ENCODE results near the gene PRDX2. TPM values are rescaled to one million over a fixed set of nuclear protein-coding genes. Genes with fewer than 3 reads are reported as not detected.

Gene PRDX2
- total RNA-seq, 1 experiment from 2014 or later = 746 TPM

DNA sequence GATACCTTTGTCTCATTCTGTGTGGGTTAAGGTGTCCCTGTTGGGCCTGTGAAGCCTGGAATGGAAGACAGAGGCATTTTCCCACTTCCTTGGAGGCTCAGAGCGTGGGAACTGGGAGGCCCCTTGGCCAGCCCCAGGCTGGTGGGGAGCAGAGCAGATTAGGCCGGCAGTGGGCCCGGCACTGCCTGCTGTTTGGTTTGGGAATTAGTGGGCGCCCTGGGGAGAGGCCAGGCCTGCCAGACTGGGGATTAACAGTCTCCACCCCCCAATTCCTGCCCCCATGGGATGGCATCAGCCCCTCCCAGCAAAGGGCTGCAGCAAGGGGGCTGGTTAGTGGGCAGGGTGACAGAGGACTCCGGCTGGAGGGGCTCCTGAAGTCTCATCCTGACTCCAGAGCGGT, 53.1 kb downstream of the PRDX2 start:
- H2AFZ ChIP-seq (ENCODE audit: low read length) = no peak overlapping the region
- no peaks in the 10 kb centered on the region for H3F3A ChIP-seq (ENCODE audit: low read length, unreplicated experiment)
- no peaks in the 10 kb centered on the region for H3K9me3 ChIP-seq (ENCODE audit: low read length)
- peaks cover 11% of the 10 kb centered on the region for H3K27me3 ChIP-seq (ENCODE audit: low read length)
- intact Hi-C loops (cut with micrococcal nuclease) = no loop called here
- no peak overlapping the region for H3K27ac ChIP-seq (ENCODE audit: low read length)
- BruUV-seq (replicated peaks) = no TSS peak
- POLR2A ChIA-PET (ENCODE audit: unreplicated experiment) = no interaction called here
- no peak for ATAC-seq
- no peak overlapping the region for H3K9ac ChIP-seq (ENCODE audit: low read length)
- CTCF ChIA-PET = no interaction called here
- H3K36me3 ChIP-seq (ENCODE audit: low read depth, low read length) = peaks cover 37% of the 10 kb centered on the region
- H3K4me1 ChIP-seq (ENCODE audit: insufficient read depth, low read length) = peaks cover 12% of the 10 kb centered on the region
- no peak overlapping the region for H3K4me3 ChIP-seq (ENCODE audit: low read length)
- no peak overlapping the region for H3K4me2 ChIP-seq (ENCODE audit: low read length)
- no peaks in the 10 kb centered on the region for H3K79me2 ChIP-seq (ENCODE audit: low read length)
- no peaks in the 10 kb centered on the region for H3K9me2 ChIP-seq (replicated peaks; ENCODE audit: low read length)
- no peak for TF ChIP-seq EZH2 (IDR thresholded peaks at IDR 0.05; ENCODE audit: low read length, unreplicated experiment)
- no peak for TF ChIP-seq EZH2phosphoT487 (IDR thresholded peaks at IDR 0.05; ENCODE audit: borderline replicate concordance, low read length)
- TF ChIP-seq, protein P1, sequence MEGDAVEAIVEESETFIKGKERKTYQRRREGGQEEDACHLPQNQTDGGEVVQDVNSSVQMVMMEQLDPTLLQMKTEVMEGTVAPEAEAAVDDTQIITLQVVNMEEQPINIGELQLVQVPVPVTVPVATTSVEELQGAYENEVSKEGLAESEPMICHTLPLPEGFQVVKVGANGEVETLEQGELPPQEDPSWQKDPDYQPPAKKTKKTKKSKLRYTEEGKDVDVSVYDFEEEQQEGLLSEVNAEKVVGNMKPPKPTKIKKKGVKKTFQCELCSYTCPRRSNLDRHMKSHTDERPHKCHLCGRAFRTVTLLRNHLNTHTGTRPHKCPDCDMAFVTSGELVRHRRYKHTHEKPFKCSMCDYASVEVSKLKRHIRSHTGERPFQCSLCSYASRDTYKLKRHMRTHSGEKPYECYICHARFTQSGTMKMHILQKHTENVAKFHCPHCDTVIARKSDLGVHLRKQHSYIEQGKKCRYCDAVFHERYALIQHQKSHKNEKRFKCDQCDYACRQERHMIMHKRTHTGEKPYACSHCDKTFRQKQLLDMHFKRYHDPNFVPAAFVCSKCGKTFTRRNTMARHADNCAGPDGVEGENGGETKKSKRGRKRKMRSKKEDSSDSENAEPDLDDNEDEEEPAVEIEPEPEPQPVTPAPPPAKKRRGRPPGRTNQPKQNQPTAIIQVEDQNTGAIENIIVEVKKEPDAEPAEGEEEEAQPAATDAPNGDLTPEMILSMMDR (conservative IDR thresholded peaks at IDR 0.05; ENCODE audit: low read depth, low read length) = no peak
- DNase-seq = no peak
- no peaks in the 10 kb centered on the region for H4K20me1 ChIP-seq (ENCODE audit: low read length)

Small RNA genes within 50 kb of the gene (microRNA-seq; reads per million reads assigned to microRNA genes)
- not detected for gene MIR5684 (ENCODE audit: unreplicated experiment)

Other genes starting within 250 kb of the PRDX2 start
- gene ZNF490, start 191.0 kb downstream of the PRDX2 start, total RNA-seq (2014; rRNA removed) = 6.9 and 10.7 TPM in 2 replicates
- gene ZNF791, start 190.9 kb downstream of the PRDX2 start, total RNA-seq (2014; rRNA removed) = 15.8 and 26.3 TPM in 2 replicates
- gene MAN2B1, start 135.1 kb downstream of the PRDX2 start, total RNA-seq (2014; rRNA removed) = 62.9 and 67.5 TPM in 2 replicates
- 39.5 and 53.5 TPM in 2 replicates for gene WDR83, start 135.0 kb downstream of the PRDX2 start, total RNA-seq (2014; rRNA removed)
- 140 and 150 TPM in 2 replicates for gene DHPS, start 119.9 kb downstream of the PRDX2 start, total RNA-seq (2014; rRNA removed)
- not detected in 2 replicates for gene GNG14, start 113.8 kb downstream of the PRDX2 start, total RNA-seq (2014; rRNA removed)
- gene FBXW9, start 105.2 kb downstream of the PRDX2 start, total RNA-seq (2014; rRNA removed) = 27.5 and 34.6 TPM in 2 replicates
- 50.6 and 73.3 TPM in 2 replicates for gene TNPO2, start 77.9 kb downstream of the PRDX2 start, total RNA-seq (2014; rRNA removed)
- gene TRIR, start 67.1 kb downstream of the PRDX2 start, total RNA-seq (2014; rRNA removed) = 497 and 841 TPM in 2 replicates
- 251 and 264 TPM in 2 replicates for gene GET3, start 64.3 kb downstream of the PRDX2 start, total RNA-seq (2014; rRNA removed)
- gene BEST2, start 50.0 kb downstream of the PRDX2 start, total RNA-seq (2014; rRNA removed) = 0.07 TPM in 1 of 2 replicates, not detected in the other
- 95.2 and 95.7 TPM in 2 replicates for gene HOOK2, start 26.2 kb downstream of the PRDX2 start, total RNA-seq (2014; rRNA removed)
- 343 and 391 TPM in 2 replicates for gene JUNB, start 10.3 kb downstream of the PRDX2 start, total RNA-seq (2014; rRNA removed)
- gene THSD8, start 269 bp upstream of the PRDX2 start, total RNA-seq (2014; rRNA removed) = not detected in 2 replicates
- gene RNASEH2A, start 4.8 kb upstream of the PRDX2 start, total RNA-seq (2014; rRNA removed) = 118 and 120 TPM in 2 replicates
- 0.81 and 3.7 TPM in 2 replicates for gene RTBDN, start 32.8 kb upstream of the PRDX2 start, total RNA-seq (2014; rRNA removed)
- gene MAST1, start 36.7 kb upstream of the PRDX2 start, total RNA-seq (2014; rRNA removed) = 7.7 and 11.2 TPM in 2 replicates
- gene DNASE2, start 79.6 kb upstream of the PRDX2 start, total RNA-seq (2014; rRNA removed) = 47.1 and 48.0 TPM in 2 replicates
- gene KLF1, start 85.4 kb upstream of the PRDX2 start, total RNA-seq (2014; rRNA removed) = not detected in 2 replicates
- 37.4 and 38.6 TPM in 2 replicates for gene GCDH, start 89.4 kb upstream of the PRDX2 start, total RNA-seq (2014; rRNA removed)
- gene SYCE2, start 117.5 kb upstream of the PRDX2 start, total RNA-seq (2014; rRNA removed) = 0.40 and 0.95 TPM in 2 replicates
- gene FARSA, start 131.9 kb upstream of the PRDX2 start, total RNA-seq (2014; rRNA removed) = 194 and 339 TPM in 2 replicates
- 2,022 and 2,043 TPM in 2 replicates for gene CALR, start 136.8 kb upstream of the PRDX2 start, total RNA-seq (2014; rRNA removed)
- 389 and 418 TPM in 2 replicates for gene RAD23A, start 144.1 kb upstream of the PRDX2 start, total RNA-seq (2014; rRNA removed)
- 219 and 352 TPM in 2 replicates for gene GADD45GIP1, start 155.4 kb upstream of the PRDX2 start, total RNA-seq (2014; rRNA removed)
- gene DAND5, start 167.8 kb upstream of the PRDX2 start, total RNA-seq (2014; rRNA removed) = 0.55 and 1.1 TPM in 2 replicates
- gene NFIX, start 193.7 kb upstream of the PRDX2 start, total RNA-seq (2014; rRNA removed) = 43.3 and 75.8 TPM in 2 replicates

Data from PC-3 (cell line).